ENCODE measurements around the gene ATF4.
"Not testable (repeated sequence)": the region's sequence is repeated elsewhere in the genome, so short reads cannot be mapped to it uniquely, and the experiment has no call there.

- TF ChIP-seq POLR2A, POLR2AphosphoS5 (IDR thresholded peaks at IDR 0.05; ENCODE audit: low read depth, low read length): not testable (repeated sequence)
Observed at GRCh38 chr22:39522091-39522490, 1.7 kb downstream of the ATF4 start.

Measured in GM12892 (cell line).